CD4-positive, alpha-beta T cell treated with Interferon gamma for 1 hour (primary cell): Measurements from ENCODE around the gene LAPTM5.
"Not testable (repeated sequence)": the region's sequence is repeated elsewhere in the genome, so short reads cannot be mapped to it uniquely, and the experiment has no call there.

ENCODE experiments used
- DNase-seq: peaks from one replicate; pipeline ENCODE4 v3.0.0-alpha.2; 2020

LAPTM5 gene

DNA sequence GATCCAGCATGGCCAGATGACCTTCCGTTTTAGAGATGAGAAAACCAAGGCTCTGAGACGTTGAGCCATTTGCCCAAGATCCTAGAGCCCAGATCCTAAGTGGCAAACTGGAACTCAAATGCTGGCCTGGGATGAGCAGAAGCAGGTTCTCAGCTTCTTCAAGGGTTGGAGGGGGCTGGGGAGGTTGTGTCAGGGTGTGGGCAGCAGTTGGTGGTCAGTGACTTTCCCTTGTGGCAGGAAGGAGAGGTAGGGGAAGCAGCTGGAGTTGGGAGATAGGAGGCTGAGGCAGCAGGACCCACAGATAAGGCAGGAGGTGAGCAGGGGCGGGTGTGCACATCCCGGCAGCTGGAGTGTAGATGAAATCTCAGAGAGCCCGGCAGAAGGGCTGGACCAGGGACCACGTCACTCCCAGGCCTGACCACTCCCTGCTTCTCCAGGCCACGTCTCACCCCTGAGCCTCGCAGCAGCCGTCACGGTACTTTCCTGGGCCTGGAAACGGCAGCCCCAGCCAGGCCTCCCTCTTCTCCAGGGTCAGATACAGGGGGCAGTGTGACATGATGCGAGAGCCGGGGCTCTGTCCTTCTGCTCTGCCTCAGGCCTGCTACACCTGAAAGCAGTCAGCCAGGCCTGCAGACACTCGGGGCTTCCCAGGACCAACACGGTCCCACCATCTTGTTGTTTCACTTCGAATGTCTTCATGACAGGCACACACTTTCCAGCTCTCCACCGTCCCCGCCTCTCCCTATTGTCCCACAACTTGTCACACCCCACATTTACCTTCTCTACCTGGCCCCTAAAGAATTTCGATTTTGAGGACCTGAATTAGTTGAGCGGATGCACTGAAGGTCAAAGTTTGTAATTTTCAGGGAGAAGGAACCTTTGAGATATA, 11.5 kb upstream of the LAPTM5 start:
- DNase-seq: peak; percentile 50

DNA sequence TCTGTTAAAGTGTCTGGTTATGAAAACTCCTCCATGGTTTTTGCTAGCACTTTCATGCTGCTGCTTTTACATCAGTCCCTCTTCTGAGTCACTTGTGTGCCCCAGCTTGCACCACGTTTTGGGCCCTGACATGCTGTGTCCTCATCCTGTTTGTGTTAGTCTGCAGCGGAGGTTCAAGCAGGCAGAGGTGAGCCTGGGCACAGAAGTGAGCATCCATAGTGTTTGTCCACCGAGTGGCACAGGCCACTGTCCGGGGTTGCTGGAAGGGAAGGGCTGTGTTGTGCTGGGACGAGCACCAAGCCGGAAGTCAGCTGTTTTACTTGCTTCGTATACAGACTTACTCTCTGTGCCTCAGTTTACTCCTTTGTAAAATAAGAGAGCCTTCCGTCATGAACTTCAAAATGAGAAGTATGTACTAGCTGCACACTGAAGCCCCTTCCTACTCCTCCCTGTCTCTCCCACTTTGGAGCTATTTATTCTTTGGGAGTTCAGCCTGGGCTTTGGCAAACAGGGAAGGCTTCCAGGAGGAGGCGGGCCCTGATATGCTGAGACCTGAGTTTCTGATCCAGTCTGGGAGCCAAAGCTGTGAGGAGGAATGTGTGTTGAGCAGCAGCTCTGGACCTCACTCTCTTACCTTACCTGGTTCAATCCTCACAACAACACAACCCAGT, 10.7 kb upstream of the LAPTM5 start:
- no peak for DNase-seq

GRCh38 chr1:30766948-30767347, 9.4 kb upstream of the LAPTM5 start:
- not testable (repeated sequence) for DNase-seq

GRCh38 chr1:30765556-30766434, 8.2 kb upstream of the LAPTM5 start:
- no peak for DNase-seq

GRCh38 chr1:30764939-30765555, 7.5 kb upstream of the LAPTM5 start:
- DNase-seq: no peak

DNA sequence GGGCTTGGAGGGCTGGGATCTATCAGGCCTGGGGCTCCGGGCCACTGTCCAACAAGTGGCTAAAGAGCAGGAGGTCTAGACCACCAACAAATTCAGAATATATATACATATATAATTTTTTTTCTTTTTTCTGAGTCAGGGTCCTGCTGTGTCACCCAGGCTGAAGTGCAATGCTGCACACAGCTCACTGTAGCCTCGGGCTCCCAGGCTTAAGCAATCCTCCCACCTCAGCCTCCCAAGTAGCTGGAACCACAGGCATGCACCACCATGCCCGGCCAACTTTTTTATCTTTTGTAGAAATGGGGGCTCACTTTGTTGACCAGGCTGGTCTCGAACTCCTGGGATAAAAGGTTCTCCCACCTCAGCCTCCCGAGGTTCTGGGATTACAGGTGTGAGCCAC, 6.8 kb upstream of the LAPTM5 start:
- no peak for DNase-seq

DNA sequence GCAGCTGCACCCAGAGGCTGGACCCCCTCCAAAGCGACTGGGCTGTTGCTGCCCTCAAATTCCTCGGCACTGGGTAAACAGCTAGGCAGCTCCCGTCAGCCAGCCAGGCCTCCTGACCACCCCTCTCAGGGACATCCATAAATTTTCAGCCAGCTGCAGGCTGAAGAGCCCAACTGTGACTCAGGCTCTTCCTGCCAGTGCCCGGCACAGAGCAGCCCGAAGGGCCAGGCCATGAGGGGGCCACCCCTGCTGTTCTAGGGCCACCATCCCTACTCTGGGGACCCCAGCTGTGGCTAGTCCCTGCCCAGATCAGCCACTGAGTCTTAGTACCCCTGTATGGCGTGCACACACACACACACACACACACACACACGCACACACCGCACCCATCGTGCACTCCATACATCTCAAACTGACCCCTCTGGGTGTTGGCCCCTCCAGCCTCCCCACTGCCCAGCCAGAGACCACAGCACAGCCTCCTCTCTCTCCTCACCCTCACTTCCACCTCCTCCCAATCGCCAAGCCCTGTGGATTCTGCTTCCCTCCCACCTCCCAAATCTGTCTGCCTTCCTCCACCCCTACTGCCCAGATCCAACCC, 6.2 kb upstream of the LAPTM5 start:
- DNase-seq: no peak

DNA sequence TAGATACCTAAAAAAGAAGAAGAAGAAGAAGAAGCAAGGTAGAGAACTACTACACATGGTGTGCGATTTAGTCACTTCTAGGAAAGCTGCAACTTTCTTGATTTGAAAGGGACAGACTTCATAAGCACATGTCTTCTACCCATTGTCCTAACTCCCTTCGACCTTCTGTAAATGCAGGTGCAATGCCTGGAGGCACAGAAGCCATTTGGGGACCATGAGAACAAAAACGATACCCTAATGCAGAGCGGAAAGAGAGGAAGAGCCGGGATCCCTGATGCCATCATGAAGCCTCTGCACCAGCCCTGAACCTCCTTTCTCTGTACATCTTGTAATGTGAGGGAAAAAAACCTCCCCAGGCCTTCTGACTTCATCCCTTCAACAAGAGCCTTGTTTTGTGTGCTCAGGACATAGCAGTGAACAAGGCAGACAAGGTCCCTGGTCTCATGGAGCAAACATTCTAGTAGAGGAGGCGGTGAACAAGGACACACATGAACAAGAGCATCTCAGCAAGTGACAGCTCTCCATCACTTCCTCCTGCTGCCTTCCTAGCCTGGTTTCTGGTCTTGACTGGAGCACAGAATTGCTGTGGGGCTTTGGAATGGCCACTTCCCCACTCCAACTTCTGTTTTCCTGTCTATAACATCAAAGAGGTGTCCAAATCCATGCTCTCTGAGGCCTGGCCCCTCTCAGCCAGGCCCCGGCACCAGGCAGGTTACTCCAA, 5.5 kb upstream of the LAPTM5 start:
- DNase-seq: no peak

DNA sequence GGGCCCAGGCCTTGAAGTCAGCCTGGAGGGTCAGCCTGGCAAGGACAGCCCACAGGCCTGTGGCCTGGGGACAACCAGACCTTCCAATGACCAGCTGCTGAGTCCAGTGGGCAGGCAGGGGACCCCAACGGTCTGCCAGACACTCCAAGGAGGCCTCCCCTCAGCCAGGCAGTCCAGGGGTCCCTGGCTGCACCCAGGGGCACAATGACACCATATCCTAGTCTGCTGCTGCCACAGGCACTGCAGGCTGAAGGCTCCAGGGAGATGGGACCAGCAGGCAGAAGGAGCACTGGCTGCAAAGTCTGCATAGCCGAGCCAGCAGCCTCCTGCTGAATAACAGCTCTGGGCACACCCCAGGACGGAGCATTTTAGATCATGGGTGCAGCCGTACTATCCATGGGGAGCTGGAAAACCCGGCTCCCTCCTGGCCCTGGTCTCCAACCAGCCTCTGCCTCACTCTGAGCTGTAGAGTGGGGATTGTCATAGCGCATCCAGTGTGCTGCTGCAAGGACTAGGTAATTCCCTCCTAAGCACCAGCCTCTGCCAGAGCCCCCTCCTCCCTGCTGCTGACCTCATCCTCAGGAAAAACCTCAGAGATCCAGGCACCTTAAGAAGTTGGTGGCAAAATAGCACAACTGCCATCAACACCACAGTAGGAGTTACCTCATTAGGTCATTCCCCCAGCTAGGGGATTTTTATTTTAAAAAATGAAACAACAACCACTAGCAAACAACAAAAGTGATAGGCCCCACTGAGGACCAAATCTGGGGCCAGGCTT, 4.8 kb upstream of the LAPTM5 start:
- DNase-seq: no peak

GRCh38 chr1:30761381-30762151, 4.0 kb upstream of the LAPTM5 start:
- no peak for DNase-seq

DNA sequence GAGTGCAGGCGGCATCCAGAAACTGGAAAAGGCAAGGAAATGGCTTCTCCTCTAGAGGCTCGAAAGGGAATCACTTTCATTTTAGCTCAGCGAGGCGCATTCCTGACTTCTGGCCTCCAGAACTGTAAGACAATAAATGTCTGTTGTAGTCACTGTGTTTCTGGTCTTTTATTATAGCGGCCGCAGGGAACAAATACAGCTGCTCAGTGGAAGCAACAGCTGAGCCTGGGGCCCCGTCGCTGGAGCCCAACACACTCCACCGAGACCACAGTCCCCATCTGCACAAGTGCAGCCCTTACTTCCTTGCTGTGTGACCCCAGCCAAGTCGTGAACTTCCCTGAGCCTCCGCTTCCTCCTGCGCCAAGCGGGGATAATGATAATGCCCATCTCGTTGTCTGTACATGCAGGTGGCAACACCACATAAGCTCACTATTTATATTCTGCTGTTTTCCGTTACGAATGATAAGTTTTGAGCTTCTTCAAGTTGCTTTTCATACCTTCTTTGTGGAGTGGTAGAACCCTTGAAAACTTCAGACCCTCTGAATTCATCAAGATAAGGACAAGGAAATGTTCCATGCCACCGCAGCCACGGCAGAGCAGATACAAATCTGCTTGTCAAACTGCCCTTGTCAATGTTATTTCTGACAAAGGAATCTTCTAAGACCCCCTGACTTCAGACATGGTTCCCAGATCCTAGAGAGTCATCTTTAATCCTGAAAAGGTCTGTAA, 3.2 kb upstream of the LAPTM5 start:
- no peak for DNase-seq

DNA sequence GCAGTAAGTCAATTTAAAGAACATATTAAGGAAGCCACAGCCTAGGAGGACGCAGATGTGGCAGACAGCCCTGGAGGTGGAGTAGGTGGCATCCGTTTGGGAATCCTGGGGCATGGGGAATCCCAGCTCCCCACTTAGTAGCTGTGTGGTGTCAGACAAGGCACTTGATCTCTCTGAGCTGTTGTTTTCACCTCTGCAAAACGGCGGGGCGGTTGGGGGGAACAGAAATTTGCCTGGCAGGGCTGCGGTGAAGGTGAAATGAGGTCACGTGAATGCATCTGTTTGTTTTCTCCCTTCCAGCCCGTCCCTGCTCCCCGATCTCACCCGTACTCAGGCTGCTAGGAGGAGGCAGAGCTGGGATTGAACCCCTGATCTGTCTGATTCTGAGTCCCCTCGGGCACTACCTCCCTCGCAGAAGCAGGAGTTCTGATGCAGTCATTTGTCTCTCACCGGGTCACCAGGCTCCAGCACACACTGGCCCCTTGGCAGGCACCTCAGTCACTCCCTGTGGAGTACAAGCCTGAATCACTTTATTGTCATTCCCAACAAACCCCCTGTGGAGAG, 2.2 kb upstream of the LAPTM5 start:
- peak; percentile 64 for DNase-seq

DNA sequence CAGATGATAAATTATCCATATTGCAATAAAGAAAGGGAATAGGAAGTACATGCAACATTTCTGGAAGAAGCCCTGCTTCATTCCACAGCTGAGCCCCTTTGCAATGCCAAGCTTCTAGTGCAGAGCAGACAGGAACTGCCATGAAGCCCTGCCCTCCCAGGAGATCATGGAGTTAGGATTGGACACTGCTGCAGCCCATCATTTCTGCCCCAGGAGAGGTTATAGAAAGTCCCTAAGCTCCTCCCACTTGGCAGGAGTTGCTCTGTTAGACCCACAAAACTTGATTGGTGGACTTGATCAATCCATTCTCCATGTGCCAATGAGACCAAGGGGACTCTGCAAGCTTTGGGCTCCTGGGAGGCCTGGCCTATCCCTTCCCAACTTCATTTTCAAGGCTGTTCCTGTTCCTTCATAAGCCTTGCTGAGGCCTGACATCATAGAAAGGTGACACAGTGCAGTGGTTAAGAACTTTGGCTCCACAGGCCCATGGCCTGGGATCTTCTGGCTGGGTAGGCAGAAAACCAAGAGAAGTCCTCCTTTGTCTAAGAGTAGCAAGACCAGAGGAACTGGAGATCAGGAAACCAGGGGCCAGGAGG, 1.3 kb upstream of the LAPTM5 start:
- no peak for DNase-seq

DNA sequence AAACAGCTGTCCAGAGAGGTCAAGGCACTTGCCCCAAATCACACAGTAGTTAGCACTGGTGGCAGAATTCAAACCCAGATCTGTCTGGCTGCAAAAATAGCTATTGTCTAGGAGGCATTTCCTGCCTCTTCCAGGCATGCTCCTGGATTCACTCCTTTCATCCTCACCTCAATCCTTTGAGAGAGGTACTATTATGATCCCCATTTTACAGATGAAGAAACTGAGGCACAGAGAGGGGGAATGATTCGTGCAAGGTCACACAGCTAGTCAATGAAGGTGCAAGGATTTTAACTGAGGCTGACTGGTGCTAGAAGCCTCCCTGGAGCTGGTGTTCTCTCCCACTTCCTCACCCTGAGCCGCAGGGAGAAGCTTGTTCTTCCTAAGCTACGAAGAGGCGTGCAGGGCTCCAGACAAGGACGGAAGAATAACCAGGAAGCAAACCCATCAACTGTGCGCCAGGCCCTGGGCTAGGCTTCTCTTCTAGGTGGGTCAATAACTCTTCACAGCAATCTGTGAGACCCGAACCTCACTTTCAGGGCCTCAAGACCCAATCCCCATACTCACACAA, 631 bp upstream of the LAPTM5 start:
- no peak for DNase-seq

GRCh38 chr1:30756545-30757351, 826 bp downstream of the LAPTM5 start:
- peak; percentile 91 for DNase-seq

DNA sequence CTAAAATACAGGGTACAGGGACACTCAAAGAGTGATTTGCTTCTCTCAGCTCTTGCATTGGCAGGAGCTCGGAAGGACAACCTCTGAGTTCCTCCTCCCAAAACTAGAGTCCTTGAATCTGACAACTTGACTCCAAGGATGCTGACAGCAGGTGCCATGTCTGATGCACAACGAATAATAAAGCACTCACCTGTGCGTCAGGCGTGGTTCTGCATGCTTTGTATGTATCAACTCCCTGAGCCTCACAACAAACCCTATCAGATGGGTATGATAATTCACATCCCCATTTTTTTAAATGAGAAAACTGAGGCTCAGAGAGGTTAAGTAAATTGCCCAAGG, 1.4 kb downstream of the LAPTM5 start:
- no peak for DNase-seq

DNA sequence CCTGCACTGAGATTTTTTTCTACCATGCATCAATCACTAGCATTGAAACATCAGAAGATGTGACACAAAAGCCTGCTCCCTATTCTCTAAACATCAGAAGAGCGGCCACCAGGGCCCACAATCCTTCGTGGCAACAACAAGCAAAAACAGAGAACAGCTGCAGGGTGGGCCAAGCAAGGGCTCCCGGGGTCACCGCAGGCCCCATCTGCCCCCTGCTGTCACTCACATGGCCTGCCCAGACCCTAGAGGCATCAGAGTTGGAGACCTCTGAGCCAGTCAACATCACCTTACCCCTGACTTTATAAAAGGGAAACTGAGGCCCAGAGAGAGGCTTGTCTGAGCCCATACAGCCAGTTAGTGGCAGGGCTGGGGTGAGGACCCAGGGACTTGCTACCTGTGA, 1.8 kb downstream of the LAPTM5 start:
- no peak for DNase-seq

GRCh38 chr1:30755334-30755733, 2.2 kb downstream of the LAPTM5 start:
- no peak for DNase-seq
